ENCODE measurements around the gene MAZ. TPM values are rescaled to one million over a fixed set of nuclear protein-coding genes. Genes with fewer than 3 reads are reported as not detected.
"Not testable (repeated sequence)": the region's sequence is repeated elsewhere in the genome, so short reads cannot be mapped to it uniquely, and the experiment has no call there.

Gene MAZ
- total RNA-seq (2021; ENCODE audit: unreplicated experiment) (426 TPM), Bru-seq, nascent RNA (percentile 94 among the genes with signal in this experiment), BruChase-seq, experiment 1, labeled RNA remaining after a 2-hour chase (percentile 99 among the genes with signal in this experiment), BruChase-seq, experiment 2, labeled RNA remaining after a 6-hour chase (percentile 100 among the genes with signal in this experiment)
- polyA plus RNA-seq (2012; ENCODE audit: insufficient read length): 591 TPM
- long read RNA-seq, transcript MAZ-204 (4 exons, 672 nt): minor isoform, 5 of 763 reads
- long read RNA-seq, transcript MAZ-201 (6 exons, 2,698 nt): minor isoform, 83 of 763 reads
- long read RNA-seq, transcript MAZ-214 (3 exons, 1,464 nt): minor isoform, 77 of 763 reads
- long read RNA-seq, transcript MAZ-202 (5 exons, 2,532 nt): major isoform, 150 of 763 reads
- long read RNA-seq, partial matches to known transcripts: 306 of 763 reads
- long read RNA-seq, other reads (novel, unspliced or antisense): 134 of 763 reads

- BruUV-seq (replicated peaks): no TSS peak
- Histone ChIP-seq H3K4me3 (ENCODE audit: low read depth in 2 of 2, low read length in 2 of 2) (peak within 1 kb of the TSS; percentile 83 to 89), H3K27me3 (ENCODE audit: control insufficient read depth, insufficient read depth, low read length) (no peaks in the 10 kb centered on the region), H3K36me3 (ENCODE audit: control insufficient read depth, insufficient read depth, low read length) (peaks cover 11% of the 10 kb centered on the region), H3K4me1 (ENCODE audit: control insufficient read depth, insufficient read depth, low read length) (peaks cover 33% of the 10 kb centered on the region), H3K27ac (ENCODE audit: low read length) (peak within 1 kb of the TSS; percentile 97), H3K9me3 (ENCODE audit: control insufficient read depth, insufficient read depth, low read depth, low read length) (no peaks in the 10 kb centered on the region)
- no peak for DNase-seq (ENCODE audit: low read depth, low spot score)
- TF ChIP-seq SIN3A (IDR thresholded peaks at IDR 0.05; ENCODE audit: borderline replicate concordance, insufficient read depth, low read depth, low read length) (no peak), POLR2AphosphoS5 (IDR thresholded peaks at IDR 0.05; ENCODE audit: low read depth, low read length) (no peak), REST (IDR thresholded peaks at IDR 0.05; ENCODE audit: insufficient read depth in 1 of 2, low read depth in 2 of 2, low read length in 1 of 2) (no peak), TCF7L2 (IDR thresholded peaks at IDR 0.05; ENCODE audit: low read depth, low read length) (no peak), CTCF (IDR thresholded peaks at IDR 0.05) (no peak)
- in situ Hi-C loops (cut with HindIII; ENCODE audit: low pct_unique_long_range_greater_than_20kb, low sequenced_read_pairs) (no loop called here), intact Hi-C loops (cut with micrococcal nuclease; ENCODE audit: unreplicated experiment) (no loop called here)
- POLR2A ChIA-PET: interaction anchor here (0.7 kb wide), 1 partner anchor 16 kb away, joined by 4 read pairs; no protein-coding TSS in a partner anchor
- ATAC-seq: peak; percentile 5
- CTCF ChIA-PET: no interaction called here
Observed at GRCh38 chr16:29806099-29806579, at the start of gene MAZ. MAZ (plus strand) TSS chr16:29806529; CDS start chr16:29806702, 173 bp downstream.

- intact Hi-C loops (cut with micrococcal nuclease; ENCODE audit: unreplicated experiment) (no loop called here), in situ Hi-C loops (cut with HindIII; ENCODE audit: low pct_unique_long_range_greater_than_20kb, low sequenced_read_pairs) (no loop called here)
- DNase-seq (ENCODE audit: low read depth, low spot score) (no peak), ATAC-seq (no peak)
- no peak overlapping the region for H3K4me3 ChIP-seq (ENCODE audit: low read depth in 2 of 2, low read length in 2 of 2)
- no peaks in the 10 kb centered on the region for H3K27me3 ChIP-seq (ENCODE audit: control insufficient read depth, insufficient read depth, low read length)
- CTCF ChIA-PET: no interaction called here
- POLR2A ChIA-PET: no interaction called here
- H3K27ac ChIP-seq (ENCODE audit: low read length): no peak overlapping the region
- TF ChIP-seq TCF7L2 (IDR thresholded peaks at IDR 0.05; ENCODE audit: low read depth, low read length) (no peak), CTCF (IDR thresholded peaks at IDR 0.05) (no peak), REST (IDR thresholded peaks at IDR 0.05; ENCODE audit: insufficient read depth in 1 of 2, low read depth in 2 of 2, low read length in 1 of 2) (no peak), SIN3A (IDR thresholded peaks at IDR 0.05; ENCODE audit: borderline replicate concordance, insufficient read depth, low read depth, low read length) (no peak), POLR2AphosphoS5 (IDR thresholded peaks at IDR 0.05; ENCODE audit: low read depth, low read length) (no peak)
- no peaks in the 10 kb centered on the region for H3K36me3 ChIP-seq (ENCODE audit: control insufficient read depth, insufficient read depth, low read length)
- H3K4me1 ChIP-seq (ENCODE audit: control insufficient read depth, insufficient read depth, low read length): no peaks in the 10 kb centered on the region
- H3K9me3 ChIP-seq (ENCODE audit: control insufficient read depth, insufficient read depth, low read depth, low read length): no peaks in the 10 kb centered on the region
- no TSS peak for BruUV-seq (replicated peaks)
Observed at GRCh38 chr16:29756654-29757053, 49.7 kb upstream of the MAZ start.

DNA sequence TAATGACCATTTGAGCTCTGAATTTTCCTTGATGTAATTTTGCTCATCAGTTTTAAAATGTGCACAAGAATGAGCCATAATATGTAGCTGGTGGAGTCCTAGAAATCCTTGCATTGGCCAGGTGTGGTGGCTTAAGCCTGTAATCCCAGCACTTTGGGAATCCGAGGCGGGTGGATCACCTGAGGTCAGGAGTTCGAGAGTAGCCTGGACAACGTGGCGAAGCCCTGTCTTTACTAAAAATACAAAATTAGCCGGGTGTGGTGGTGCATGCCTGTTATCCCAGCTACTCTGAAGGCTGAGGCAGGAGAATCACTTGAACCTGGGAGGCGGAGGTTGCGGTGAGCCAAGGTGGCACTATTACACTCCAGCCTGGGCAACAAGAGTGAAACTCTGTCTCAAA is 49.2 kb upstream of the MAZ start:
- intact Hi-C loops (cut with micrococcal nuclease; ENCODE audit: unreplicated experiment); ATAC-seq; H3K9me3 ChIP-seq (ENCODE audit: control insufficient read depth, insufficient read depth, low read depth, low read length); CTCF ChIA-PET; POLR2A ChIA-PET; H3K27me3 ChIP-seq (ENCODE audit: control insufficient read depth, insufficient read depth, low read length); in situ Hi-C loops (cut with HindIII; ENCODE audit: low pct_unique_long_range_greater_than_20kb, low sequenced_read_pairs); H3K27ac ChIP-seq (ENCODE audit: low read length); H3K4me1 ChIP-seq (ENCODE audit: control insufficient read depth, insufficient read depth, low read length); BruUV-seq (replicated peaks); H3K36me3 ChIP-seq (ENCODE audit: control insufficient read depth, insufficient read depth, low read length); DNase-seq (ENCODE audit: low read depth, low spot score); H3K4me3 ChIP-seq (ENCODE audit: low read depth in 2 of 2, low read length in 2 of 2): not testable (repeated sequence)
